Femur (tissue), 1 donor: ENCODE measurements around the gene HOXD4.

Experiments used
- DNase-seq: peaks from one replicate; pipeline ENCODE4 v3.0.0-alpha.2; 2017

Gene HOXD4

DNA sequence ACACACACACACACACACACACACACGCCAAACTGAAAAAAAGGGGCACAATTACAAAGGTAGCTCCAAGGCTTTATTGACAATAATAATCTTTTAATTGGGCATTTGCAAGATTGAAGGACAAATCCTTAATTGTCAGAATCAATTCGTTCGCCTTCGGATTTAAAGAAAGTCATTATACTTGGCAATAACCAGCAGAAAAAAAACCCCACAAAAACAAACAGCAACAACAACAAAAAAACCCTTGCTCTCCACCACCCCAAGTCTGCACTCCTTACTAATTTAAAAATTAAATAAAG is 23.6 kb upstream of the HOXD4 start:
- DNase-seq = no peak

GRCh38 chr2:176128172-176128981 is 23.0 kb upstream of the HOXD4 start:
- DNase-seq = peak; percentile 73

- DNase-seq = peak; percentile 88
Measured at GRCh38 chr2:176128982-176129796, 22.2 kb upstream of the HOXD4 start, which contains the start of gene HOXD8. HOXD8 (plus strand) TSS chr2:176129705; CDS start chr2:176130367, 662 bp downstream.

- DNase-seq = no peak
Measured at GRCh38 chr2:176129813-176130146, 21.6 kb upstream of the HOXD4 start.

DNA sequence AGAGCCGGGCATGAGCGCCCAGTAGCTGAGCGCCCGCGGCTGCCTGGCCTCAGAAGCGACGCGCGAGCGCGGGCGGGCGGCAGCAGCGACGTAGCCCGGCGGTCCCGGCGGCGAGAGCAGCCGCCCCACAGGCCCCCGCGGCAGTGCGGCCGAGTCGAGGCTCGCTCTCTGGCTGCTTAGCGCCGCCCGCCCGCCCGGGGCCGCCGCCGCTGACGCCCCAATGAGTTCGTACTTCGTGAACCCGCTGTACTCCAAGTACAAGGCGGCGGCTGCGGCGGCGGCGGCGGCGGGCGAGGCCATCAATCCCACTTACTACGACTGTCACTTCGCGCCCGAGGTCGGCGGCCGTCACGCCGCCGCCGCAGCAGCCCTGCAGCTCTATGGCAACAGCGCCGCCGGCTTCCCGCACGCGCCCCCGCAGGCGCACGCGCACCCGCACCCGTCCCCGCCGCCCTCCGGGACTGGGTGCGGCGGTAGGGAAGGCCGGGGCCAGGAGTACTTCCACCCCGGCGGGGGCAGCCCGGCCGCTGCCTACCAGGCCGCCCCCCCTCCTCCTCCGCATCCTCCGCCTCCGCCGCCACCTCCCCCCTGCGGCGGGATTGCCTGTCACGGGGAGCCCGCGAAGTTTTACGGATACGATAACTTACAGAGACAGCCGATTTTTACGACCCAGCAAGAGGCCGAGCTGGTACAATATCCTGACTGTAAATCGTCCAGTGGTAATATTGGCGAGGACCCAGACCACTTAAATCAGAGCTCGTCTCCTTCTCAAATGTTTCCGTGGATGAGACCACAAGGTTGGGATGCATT is 21.0 kb upstream of the HOXD4 start:
- DNase-seq = peak; percentile 77

DNA sequence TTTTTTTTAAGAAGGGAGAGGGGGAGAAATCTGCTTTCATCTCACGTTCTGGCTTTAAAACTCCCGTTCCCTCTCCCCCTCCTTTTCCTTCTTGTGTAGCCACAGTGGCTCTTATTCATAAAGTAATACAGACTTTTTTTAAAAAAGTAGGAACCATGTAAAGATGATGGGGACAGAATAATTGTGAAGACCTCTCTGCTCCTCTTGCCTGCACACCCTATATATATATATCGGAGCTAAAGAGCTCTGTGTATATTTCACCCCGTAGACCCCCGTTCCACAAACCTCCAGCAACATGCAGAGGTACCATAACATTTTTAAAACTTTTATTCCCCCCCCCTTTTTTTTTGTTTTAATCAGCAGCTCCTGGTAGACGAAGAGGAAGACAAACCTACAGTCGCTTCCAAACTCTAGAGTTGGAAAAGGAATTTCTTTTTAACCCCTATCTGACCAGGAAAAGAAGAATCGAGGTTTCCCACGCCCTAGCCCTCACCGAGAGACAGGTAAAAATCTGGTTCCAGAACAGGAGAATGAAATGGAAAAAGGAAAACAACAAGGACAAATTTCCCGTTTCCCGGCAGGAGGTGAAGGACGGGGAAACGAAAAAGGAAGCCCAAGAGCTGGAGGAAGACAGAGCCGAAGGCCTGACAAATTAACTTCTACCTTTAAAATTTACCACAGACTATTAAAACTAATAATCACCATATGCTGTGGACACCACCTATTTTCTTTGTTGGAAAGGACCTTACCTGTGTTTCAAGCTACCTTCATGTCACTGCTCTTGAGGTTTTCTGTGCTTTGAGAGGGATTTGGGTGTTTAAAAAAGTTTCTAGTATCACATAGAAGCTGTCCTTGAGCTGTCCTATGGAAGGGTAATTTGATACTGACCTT is 20.1 kb upstream of the HOXD4 start:
- DNase-seq = no peak

GRCh38 chr2:176131848-176132158 is 19.5 kb upstream of the HOXD4 start:
- no peak for DNase-seq

DNA sequence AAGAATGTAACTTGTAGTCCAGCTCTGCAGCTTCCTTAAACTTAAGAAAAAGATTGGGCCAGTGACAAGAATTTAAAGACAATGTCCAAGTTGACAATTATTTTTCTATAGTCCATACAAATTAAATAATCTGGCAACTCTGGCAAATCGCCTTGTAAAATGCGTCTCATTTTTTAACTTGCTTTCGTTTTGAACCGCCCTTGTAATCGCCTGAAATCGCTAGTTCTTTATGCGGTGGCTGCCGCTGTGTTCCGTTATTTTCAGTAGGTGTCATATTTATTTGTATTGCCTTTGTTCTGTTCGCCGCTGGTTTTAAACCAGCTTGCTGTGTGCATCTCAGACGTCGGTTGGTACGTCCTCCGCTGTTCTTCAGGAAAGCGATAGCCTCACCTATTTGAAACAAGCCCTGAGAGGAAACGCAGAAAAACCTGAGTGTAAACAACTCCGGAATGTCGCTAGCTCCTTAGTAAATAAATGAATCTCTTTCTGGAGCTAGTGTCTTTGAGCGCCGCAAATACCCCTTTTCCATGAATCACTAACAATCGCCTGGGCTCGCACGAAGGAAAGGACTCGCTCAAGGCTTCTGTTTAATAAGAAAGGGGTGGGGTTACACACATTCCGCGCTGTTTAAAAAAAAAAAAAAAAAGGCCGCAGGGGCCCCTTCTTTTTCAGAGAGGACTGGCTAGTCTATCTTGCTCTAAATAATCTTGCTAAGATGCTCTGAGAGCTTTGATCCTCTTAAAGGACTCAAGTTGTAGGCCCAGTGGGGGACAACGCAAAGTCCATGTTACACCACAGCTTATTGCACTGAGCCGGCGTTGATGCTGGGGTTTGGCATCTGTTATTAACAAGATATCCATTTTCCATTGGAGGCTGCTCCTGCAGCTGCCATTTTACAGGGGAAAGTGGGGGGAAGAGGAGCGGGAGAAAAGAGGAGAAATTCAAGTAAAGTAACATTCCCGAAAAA is 18.9 kb upstream of the HOXD4 start:
- no peak for DNase-seq

GRCh38 chr2:176133389-176133788 is 18.0 kb upstream of the HOXD4 start:
- no peak for DNase-seq

- DNase-seq = no peak
Measured at GRCh38 chr2:176134035-176134434, 17.3 kb upstream of the HOXD4 start.

DNA sequence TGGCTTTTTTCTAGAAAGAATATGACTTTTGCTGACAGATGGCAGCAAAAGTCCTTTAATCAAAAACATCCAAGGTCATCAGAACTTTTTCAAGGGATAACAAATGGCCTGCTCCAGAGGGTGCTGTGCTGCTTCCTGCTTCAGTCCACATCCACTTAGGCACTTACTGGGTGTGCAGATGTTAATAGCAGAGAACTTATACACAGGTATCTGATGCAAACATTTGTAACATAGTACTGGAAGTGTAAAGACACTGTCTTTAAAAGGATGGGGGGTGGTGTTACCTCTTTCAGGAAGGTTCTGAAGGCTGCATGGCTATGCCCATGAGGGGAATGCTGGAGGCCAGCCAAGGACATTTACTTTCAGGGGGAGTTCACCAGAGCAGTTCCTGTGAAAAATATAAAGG is 16.3 kb upstream of the HOXD4 start:
- DNase-seq = no peak

DNA sequence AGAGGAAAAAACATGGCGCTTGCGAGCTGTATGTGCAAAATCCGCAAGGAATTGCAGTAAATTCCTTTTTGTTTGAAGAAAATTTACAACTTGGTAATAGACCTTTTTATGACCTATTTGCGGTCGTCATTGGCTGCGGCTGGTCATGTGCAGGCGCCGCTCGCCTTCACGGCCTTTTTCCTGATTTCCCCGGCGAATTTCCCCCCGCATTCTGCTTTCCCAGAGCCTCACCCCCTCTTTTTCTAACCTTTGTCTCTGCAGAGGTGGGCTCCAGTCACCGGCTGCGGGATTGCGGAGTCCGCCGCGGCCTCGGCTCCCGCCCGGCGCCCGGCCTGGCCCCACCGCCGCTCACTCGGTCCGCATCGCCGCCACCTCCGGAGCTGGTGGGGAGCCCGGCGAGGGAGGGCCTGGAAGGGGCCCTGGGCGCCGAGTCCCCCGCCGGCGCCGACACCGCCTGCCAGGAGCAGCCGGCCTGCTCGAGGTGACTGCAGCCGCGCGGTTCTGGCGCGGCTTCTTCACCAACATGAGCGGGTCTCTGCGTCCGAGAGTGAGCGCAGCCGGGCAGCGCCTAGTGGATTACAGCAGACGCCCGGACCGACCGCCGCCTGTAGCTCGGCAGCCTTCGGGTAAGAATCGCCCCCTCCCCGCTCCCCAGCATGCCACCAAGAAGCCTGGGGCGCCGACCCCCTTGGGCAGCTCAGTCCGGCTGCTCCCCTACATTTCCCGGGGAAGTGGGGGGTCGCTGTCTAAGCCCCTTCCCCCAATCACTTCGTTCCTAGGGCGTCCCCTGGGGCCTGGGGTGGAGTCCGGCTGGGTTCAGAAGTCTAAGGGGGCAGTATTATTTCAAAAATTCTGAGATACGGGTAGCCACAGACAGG is 14.7 kb upstream of the HOXD4 start:
- peak; percentile 74 for DNase-seq

GRCh38 chr2:176137252-176137580 is 14.1 kb upstream of the HOXD4 start:
- DNase-seq = no peak

- no peak for DNase-seq
Measured at GRCh38 chr2:176137906-176138305, 13.4 kb upstream of the HOXD4 start.

- peak; percentile 28 for DNase-seq
Measured at GRCh38 chr2:176138526-176138922, 12.8 kb upstream of the HOXD4 start.

- no peak for DNase-seq
Measured at GRCh38 chr2:176138923-176139660, 12.3 kb upstream of the HOXD4 start.

DNA sequence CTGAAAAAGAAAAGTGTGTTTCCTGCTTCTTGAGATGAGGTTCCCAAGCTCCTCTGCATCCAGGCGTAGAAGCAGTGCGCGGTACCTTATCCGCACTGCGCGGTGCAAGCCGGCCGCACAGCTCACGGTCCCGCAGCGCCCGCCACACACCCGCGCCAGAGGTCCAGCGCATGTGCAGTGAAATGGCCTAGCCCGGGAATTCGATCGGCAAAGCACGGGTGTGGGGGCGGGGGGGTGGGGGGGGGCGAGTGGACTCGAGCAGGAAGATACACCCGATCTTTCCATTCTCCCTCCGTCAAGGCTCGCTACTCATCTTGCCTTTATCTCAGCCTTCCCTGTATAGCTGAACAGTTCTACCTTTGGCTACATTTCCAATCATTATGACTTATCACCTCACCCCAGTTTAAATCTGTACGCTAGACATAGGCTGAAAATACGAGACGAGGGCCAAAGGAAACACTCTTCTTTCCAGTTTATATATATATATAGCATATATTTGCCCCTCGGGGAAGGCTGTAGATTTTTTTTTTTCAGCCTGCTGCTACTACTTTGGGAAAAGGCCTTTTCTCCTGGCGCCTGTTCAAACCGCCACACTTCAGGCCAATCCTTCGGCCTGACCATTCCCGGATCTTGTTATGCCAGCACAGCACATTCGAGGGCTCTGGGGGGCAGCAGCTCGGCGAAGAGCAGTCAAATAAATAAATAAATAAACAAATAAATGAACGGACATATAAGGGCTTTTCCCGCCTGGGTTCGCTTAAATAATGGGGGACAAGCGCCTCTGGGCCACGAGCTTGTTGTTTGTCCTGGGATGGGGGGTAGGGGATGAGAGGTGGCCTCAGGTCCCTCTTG is 11.5 kb upstream of the HOXD4 start:
- peak; percentile 87 for DNase-seq

- peak; percentile 92 for DNase-seq
Measured at GRCh38 chr2:176140513-176141317, 10.6 kb upstream of the HOXD4 start.
